HepG2 (cell line): ENCODE data around the gene ARAP1. TPM values are rescaled to one million over a fixed set of nuclear protein-coding genes. Genes with fewer than 3 reads are reported as not detected.

Experiments used
- AHR ChIP-seq: IDR thresholded peaks from 2 replicates; pipeline ENCODE4 v1.6.1; 2018; ENCODE audit warnings: missing genetic modification reagents, missing compliant biosample characterization
- ELF4 ChIP-seq: sonication (generic); formaldehyde crosslinking; IDR thresholded peaks from 2 replicates; pipeline ENCODE4 v1.5.0; 2020; ENCODE audit warnings: missing genetic modification reagents, mild to moderate bottlenecking, moderate library complexity, borderline replicate concordance
- GABPB1 ChIP-seq: IDR thresholded peaks from 2 replicates; pipeline ENCODE4 v1.6.1; 2016; ENCODE audit warnings: mild to moderate bottlenecking, missing genetic modification reagents, moderate library complexity, missing compliant biosample characterization
- HDAC1 ChIP-seq: sonication (generic); formaldehyde crosslinking; IDR thresholded peaks from 2 replicates; pipeline ENCODE4 v1.5.1; 2020; ENCODE audit warnings: mild to moderate bottlenecking, missing genetic modification reagents
- HNF4G ChIP-seq, 2 experiments: sonication (generic) in 1 of 2; formaldehyde crosslinking in 1 of 2; IDR thresholded peaks; 2 replicates each; pipeline versions ENCODE4 v1.4.0 to v1.6.1; 2011 to 2020; ENCODE audit warnings: borderline replicate concordance in 2 of 2, low read depth in 2 of 2, mild to moderate bottlenecking in 2 of 2, low read length in 1 of 2, missing genetic modification reagents in 1 of 2, moderate library complexity in 1 of 2
- HNRNPL ChIP-seq: fragments of 200-400 bp; formaldehyde crosslinking; IDR thresholded peaks from 2 replicates; pipeline ENCODE4 v1.6.1; 2017; ENCODE audit warnings: mild to moderate bottlenecking, low read depth, low read length
- RFX1 ChIP-seq: fragments of 450-650 bp; IDR thresholded peaks from 2 replicates; pipeline ENCODE4 v1.6.1; 2017
- YEATS2 ChIP-seq: sonication (generic); formaldehyde crosslinking; IDR thresholded peaks from 2 replicates; pipeline ENCODE4 v1.4.0; 2020; ENCODE audit warnings: missing genetic modification reagents, borderline replicate concordance
- ZNF33A ChIP-seq: sonication (generic); formaldehyde crosslinking; IDR thresholded peaks from 2 replicates; pipeline ENCODE4 v1.5.1; 2020; ENCODE audit warnings: missing genetic modification reagents, mild to moderate bottlenecking, moderate library complexity, borderline replicate concordance
- ZNF33B ChIP-seq: sonication (generic); formaldehyde crosslinking; IDR thresholded peaks from 2 replicates; pipeline ENCODE4 v1.5.1; 2020; ENCODE audit warnings: mild to moderate bottlenecking, missing genetic modification reagents
- ZNF430 ChIP-seq: sonication (generic); formaldehyde crosslinking; IDR thresholded peaks from 2 replicates; pipeline ENCODE4 v1.9.0; 2021; ENCODE audit warnings: mild to moderate bottlenecking, missing genetic modification reagents
- ZNF572 ChIP-seq: sonication (generic); formaldehyde crosslinking; IDR thresholded peaks from 2 replicates; pipeline ENCODE4 v1.5.1; 2020; ENCODE audit warnings: mild to moderate bottlenecking, missing genetic modification reagents
- ZNF616 ChIP-seq: sonication (generic); formaldehyde crosslinking; IDR thresholded peaks from 2 replicates; pipeline ENCODE4 v1.5.0; 2020; ENCODE audit warnings: low read depth, mild to moderate bottlenecking, missing genetic modification reagents
- ZNF749 ChIP-seq: sonication (generic); formaldehyde crosslinking; IDR thresholded peaks from 2 replicates; pipeline ENCODE4 v1.8.0; 2022; ENCODE audit warnings: mild to moderate bottlenecking, missing genetic modification reagents, moderate library complexity, borderline replicate concordance
- polyA plus RNA-seq, 8 experiments: library from polyadenylated mRNA; depleted of rRNA in 3 of 8; stranded (reverse) in 7 of 8; unstranded in 1 of 8; fragments of >200 nt; fragmentation: Illumina TruSeq in 4 of 8; extraction: Trizol in 4 of 8; gene quantifications; 2 replicates each; pipeline versions ENCODE4 v1.2.1 to v1.2.3, GENCODE V29; 2011 to 2016; ENCODE audit warnings: low read depth in 4 of 8, missing spikeins in 1 of 8, mixed read lengths in 1 of 8; ENCODE audit not compliant: insufficient read depth in 1 of 8
- total RNA-seq, 5 experiments: library from RNA; depleted of rRNA; stranded (reverse); fragments of >200 nt; fragmentation: Illumina TruSeq; extraction: Trizol; gene quantifications; 2 replicates each; pipeline ENCODE4 v1.2.3, GENCODE V29; 2016; ENCODE audit warnings: low read depth in 1 of 5
- TF ChIP-seq, protein P1 (sequence below): sonication (generic); formaldehyde crosslinking; conservative IDR thresholded peaks from 2 replicates; pipeline ENCODE4 v1.4.0; 2020; ENCODE audit warnings: missing genetic modification reagents
- TF ChIP-seq, protein P2 (sequence below): sonication (generic); formaldehyde crosslinking; IDR thresholded peaks from 2 replicates; pipeline ENCODE4 v1.5.0; 2020; ENCODE audit warnings: missing genetic modification reagents
- TF ChIP-seq, protein P3 (sequence below): sonication (generic); formaldehyde crosslinking; IDR thresholded peaks from 2 replicates; pipeline ENCODE4 v1.4.0; 2020; ENCODE audit warnings: missing genetic modification reagents, mild to moderate bottlenecking, borderline replicate concordance

Gene ARAP1
- total and polyA plus RNA-seq, 2 of the 13 experiments (the other 11 are each of a cell fraction or from before 2014, with no cell fraction given) = 43.2 to 55.5 TPM

GRCh38 chr11:72778535-72779494, 26.6 kb upstream of the ARAP1 start (continued):
- TF ChIP-seq, protein P1, sequence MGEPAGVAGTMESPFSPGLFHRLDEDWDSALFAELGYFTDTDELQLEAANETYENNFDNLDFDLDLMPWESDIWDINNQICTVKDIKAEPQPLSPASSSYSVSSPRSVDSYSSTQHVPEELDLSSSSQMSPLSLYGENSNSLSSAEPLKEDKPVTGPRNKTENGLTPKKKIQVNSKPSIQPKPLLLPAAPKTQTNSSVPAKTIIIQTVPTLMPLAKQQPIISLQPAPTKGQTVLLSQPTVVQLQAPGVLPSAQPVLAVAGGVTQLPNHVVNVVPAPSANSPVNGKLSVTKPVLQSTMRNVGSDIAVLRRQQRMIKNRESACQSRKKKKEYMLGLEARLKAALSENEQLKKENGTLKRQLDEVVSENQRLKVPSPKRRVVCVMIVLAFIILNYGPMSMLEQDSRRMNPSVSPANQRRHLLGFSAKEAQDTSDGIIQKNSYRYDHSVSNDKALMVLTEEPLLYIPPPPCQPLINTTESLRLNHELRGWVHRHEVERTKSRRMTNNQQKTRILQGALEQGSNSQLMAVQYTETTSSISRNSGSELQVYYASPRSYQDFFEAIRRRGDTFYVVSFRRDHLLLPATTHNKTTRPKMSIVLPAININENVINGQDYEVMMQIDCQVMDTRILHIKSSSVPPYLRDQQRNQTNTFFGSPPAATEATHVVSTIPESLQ (CRISPR knock-in tag) = no peak
- no peak for TF ChIP-seq HNF4G (IDR thresholded peaks at IDR 0.05; ENCODE audit: borderline replicate concordance, low read depth, low read length)
- no peak for TF ChIP-seq HNF4G (CRISPR knock-in tag; IDR thresholded peaks at IDR 0.05; ENCODE audit: borderline replicate concordance, low read depth)
- TF ChIP-seq ZNF616 (CRISPR knock-in tag) = no peak
- no peak for TF ChIP-seq RFX1
- TF ChIP-seq ZNF749 = no peak
- peak; percentile 33; the same call in 1 of the 2 replicates for TF ChIP-seq GABPB1 (CRISPR knock-in tag)
- TF ChIP-seq HDAC1 = peak; percentile 79
- 0 out of 2 replicates have a peak, but pooled peaks have one; percentile 29 for TF ChIP-seq ZNF430
- TF ChIP-seq HNRNPL = no peak
- TF ChIP-seq ELF4 (CRISPR knock-in tag) = no peak
- no peak for TF ChIP-seq AHR
- 0 out of 2 replicates have a peak, but pooled peaks have one; percentile 37 for TF ChIP-seq ZNF572 (CRISPR knock-in tag)
- TF ChIP-seq ZNF33A = no peak
- TF ChIP-seq, protein P2, sequence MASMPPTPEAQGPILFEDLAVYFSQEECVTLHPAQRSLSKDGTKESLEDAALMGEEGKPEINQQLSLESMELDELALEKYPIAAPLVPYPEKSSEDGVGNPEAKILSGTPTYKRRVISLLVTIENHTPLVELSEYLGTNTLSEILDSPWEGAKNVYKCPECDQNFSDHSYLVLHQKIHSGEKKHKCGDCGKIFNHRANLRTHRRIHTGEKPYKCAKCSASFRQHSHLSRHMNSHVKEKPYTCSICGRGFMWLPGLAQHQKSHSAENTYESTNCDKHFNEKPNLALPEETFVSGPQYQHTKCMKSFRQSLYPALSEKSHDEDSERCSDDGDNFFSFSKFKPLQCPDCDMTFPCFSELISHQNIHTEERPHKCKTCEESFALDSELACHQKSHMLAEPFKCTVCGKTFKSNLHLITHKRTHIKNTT (CRISPR knock-in tag) = no peak
- no peak for TF ChIP-seq ZNF33B (CRISPR knock-in tag)
- TF ChIP-seq YEATS2 (CRISPR knock-in tag) = no peak
- TF ChIP-seq, protein P3, sequence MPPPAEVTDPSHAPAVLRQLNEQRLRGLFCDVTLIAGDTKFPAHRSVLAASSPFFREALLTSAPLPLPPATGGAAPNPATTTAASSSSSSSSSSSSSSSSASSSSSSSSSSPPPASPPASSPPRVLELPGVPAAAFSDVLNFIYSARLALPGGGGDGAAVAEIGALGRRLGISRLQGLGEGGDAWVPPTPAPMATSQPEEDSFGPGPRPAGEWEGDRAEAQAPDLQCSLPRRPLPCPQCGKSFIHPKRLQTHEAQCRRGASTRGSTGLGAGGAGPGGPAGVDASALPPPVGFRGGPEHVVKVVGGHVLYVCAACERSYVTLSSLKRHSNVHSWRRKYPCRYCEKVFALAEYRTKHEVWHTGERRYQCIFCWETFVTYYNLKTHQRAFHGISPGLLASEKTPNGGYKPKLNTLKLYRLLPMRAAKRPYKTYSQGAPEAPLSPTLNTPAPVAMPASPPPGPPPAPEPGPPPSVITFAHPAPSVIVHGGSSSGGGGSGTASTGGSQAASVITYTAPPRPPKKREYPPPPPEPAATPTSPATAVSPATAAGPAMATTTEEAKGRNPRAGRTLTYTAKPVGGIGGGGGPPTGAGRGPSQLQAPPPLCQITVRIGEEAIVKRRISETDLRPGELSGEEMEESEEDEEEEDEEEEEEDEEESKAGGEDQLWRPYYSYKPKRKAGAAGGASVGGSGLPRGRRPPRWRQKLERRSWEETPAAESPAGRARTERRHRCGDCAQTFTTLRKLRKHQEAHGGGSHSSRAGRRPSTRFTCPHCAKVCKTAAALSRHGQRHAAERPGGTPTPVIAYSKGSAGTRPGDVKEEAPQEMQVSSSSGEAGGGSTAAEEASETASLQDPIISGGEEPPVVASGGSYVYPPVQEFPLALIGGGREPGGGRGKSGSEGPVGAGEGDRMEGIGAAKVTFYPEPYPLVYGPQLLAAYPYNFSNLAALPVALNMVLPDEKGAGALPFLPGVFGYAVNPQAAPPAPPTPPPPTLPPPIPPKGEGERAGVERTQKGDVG (CRISPR knock-in tag) = no peak
